ENCODE measurements around the gene SLC38A1. TPM values are rescaled to one million over a fixed set of nuclear protein-coding genes. Genes with fewer than 3 reads are reported as not detected.

SLC38A1 gene
- polyA plus RNA-seq, 1 of the 3 experiments (the other 2 are of a cell fraction) = 20.7 TPM

- POLR2A ChIA-PET = no interaction called here
- no peaks in the 10 kb centered on the region for H3K79me2 ChIP-seq (ENCODE audit: insufficient read depth)
- no peak overlapping the region for H2AFZ ChIP-seq (ENCODE audit: low read depth)
- no peaks in the 10 kb centered on the region for H3K27me3 ChIP-seq (ENCODE audit: insufficient read depth)
- no peak for DNase-seq
- H3K4me3 ChIP-seq (ENCODE audit: low read depth in 2 of 2, low read length in 1 of 2) = no peak overlapping the region
- peaks cover 68 to 79% of the 10 kb centered on the region in 2 experiments for H3K36me3 ChIP-seq (replicated peaks in 1 of 2; ENCODE audit: control insufficient read depth in 1 of 2, insufficient read depth in 2 of 2, low read length in 1 of 2)
- H4K20me1 ChIP-seq (ENCODE audit: insufficient read depth) = no peaks in the 10 kb centered on the region
- H3K9me2 ChIP-seq = no peaks in the 10 kb centered on the region
- H3K4me2 ChIP-seq = no peak overlapping the region
- H3F3A ChIP-seq (replicated peaks; ENCODE audit: insufficient read depth) = no peaks in the 10 kb centered on the region
- CTCF ChIA-PET = interaction anchor here (0.9 to 1.0 kb wide), 2 partner anchors 47 to 55 kb away, joined by 3 to 4 read pairs; no protein-coding TSS in a partner anchor
- TF ChIP-seq NRF1 (IDR thresholded peaks at IDR 0.05; ENCODE audit: low read depth, low read length) = no peak
- TF ChIP-seq YY1 (IDR thresholded peaks at IDR 0.05; ENCODE audit: low read depth) = no peak
- no peak for TF ChIP-seq SMC3 (IDR thresholded peaks at IDR 0.05; ENCODE audit: low read depth, low read length)
- no peak for TF ChIP-seq MXI1 (IDR thresholded peaks at IDR 0.05; ENCODE audit: low read depth, low read length)
- no peak for TF ChIP-seq TEAD4 (IDR thresholded peaks at IDR 0.05; ENCODE audit: borderline replicate concordance, insufficient read depth)
- no peak for TF ChIP-seq JUND (IDR thresholded peaks at IDR 0.05)
- TF ChIP-seq EZH2phosphoT487 (IDR thresholded peaks at IDR 0.05; ENCODE audit: borderline replicate concordance, low read depth) = no peak
- no peaks in the 10 kb centered on the region for H3K9me3 ChIP-seq
- H3K9ac ChIP-seq = no peak overlapping the region
- peaks cover 6% of the 10 kb centered on the region in 2 experiments; a peak in 3 of 4 replicates for H3K4me1 ChIP-seq (ENCODE audit: control insufficient read depth in 1 of 2, insufficient read depth in 2 of 2, low read depth in 1 of 2, low read length in 1 of 2)
- H3K27ac ChIP-seq (ENCODE audit: low read depth in 2 of 2, low read length in 1 of 2) = no peak overlapping the region; a peak in 1 of 4 replicates
Observed at GRCh38 chr12:46208370-46208769, 60.5 kb downstream of the SLC38A1 start.

- H3K27me3 ChIP-seq (ENCODE audit: insufficient read depth) = no peaks in the 10 kb centered on the region
- H2AFZ ChIP-seq (ENCODE audit: low read depth) = no peak overlapping the region
- peaks cover 6% of the 10 kb centered on the region in 2 experiments; a peak in 3 of 4 replicates for H3K4me1 ChIP-seq (ENCODE audit: control insufficient read depth in 1 of 2, insufficient read depth in 2 of 2, low read depth in 1 of 2, low read length in 1 of 2)
- ChIA-PET CTCF (interaction anchor here (0.9 kb wide), 1 partner anchor 12 kb away, joined by 4 read pairs; no protein-coding TSS in a partner anchor), POLR2A (no interaction called here)
- no peak overlapping the region for H3K4me2 ChIP-seq
- H3K9me2 ChIP-seq = no peaks in the 10 kb centered on the region
- no peak for DNase-seq
- no peak overlapping the region for H3K27ac ChIP-seq (ENCODE audit: low read depth in 2 of 2, low read length in 1 of 2)
- no peak for TF ChIP-seq RAD21 (IDR thresholded peaks at IDR 0.05; ENCODE audit: low read length)
- no peak for TF ChIP-seq CHD2 (IDR thresholded peaks at IDR 0.05; ENCODE audit: low read length, partially characterized antibody)
- no peak for TF ChIP-seq USF1 (IDR thresholded peaks at IDR 0.05; ENCODE audit: borderline replicate concordance, low read depth)
- TF ChIP-seq TEAD4 (IDR thresholded peaks at IDR 0.05; ENCODE audit: borderline replicate concordance, insufficient read depth) = no peak
- no peak for TF ChIP-seq REST (IDR thresholded peaks at IDR 0.05; ENCODE audit: low read depth, low read length)
- TF ChIP-seq POLR2AphosphoS5 (IDR thresholded peaks at IDR 0.05; ENCODE audit: low read depth, low read length) = no peak
- no peak for TF ChIP-seq RFX5 (IDR thresholded peaks at IDR 0.05; ENCODE audit: low read length)
- TF ChIP-seq TAF1 (IDR thresholded peaks at IDR 0.05; ENCODE audit: borderline replicate concordance, low read depth, low read length) = no peak
- TF ChIP-seq NFIC (IDR thresholded peaks at IDR 0.05; ENCODE audit: borderline replicate concordance) = no peak
- no peak for TF ChIP-seq MXI1 (IDR thresholded peaks at IDR 0.05; ENCODE audit: low read depth, low read length)
- TF ChIP-seq GABPA (IDR thresholded peaks at IDR 0.05; ENCODE audit: low read depth) = no peak
- no peak for TF ChIP-seq MAX (IDR thresholded peaks at IDR 0.05; ENCODE audit: low read depth)
- no peak for TF ChIP-seq SMC3 (IDR thresholded peaks at IDR 0.05; ENCODE audit: low read depth, low read length)
- TF ChIP-seq JUND (IDR thresholded peaks at IDR 0.05) = no peak
- TF ChIP-seq TCF12 (IDR thresholded peaks at IDR 0.05) = no peak
- no peak for TF ChIP-seq EZH2phosphoT487 (IDR thresholded peaks at IDR 0.05; ENCODE audit: borderline replicate concordance, low read depth)
- no peak for TF ChIP-seq EP300 (IDR thresholded peaks at IDR 0.05; ENCODE audit: borderline replicate concordance in 1 of 2, low read depth in 1 of 2, low read length in 1 of 2)
- TF ChIP-seq RCOR1 (IDR thresholded peaks at IDR 0.05; ENCODE audit: low read length) = no peak
- H3K9ac ChIP-seq = no peak overlapping the region
- no peaks in the 10 kb centered on the region for H3K79me2 ChIP-seq (ENCODE audit: insufficient read depth)
- H3K9me3 ChIP-seq = no peaks in the 10 kb centered on the region
- no peaks in the 10 kb centered on the region for H4K20me1 ChIP-seq (ENCODE audit: insufficient read depth)
- no peaks in the 10 kb centered on the region for H3F3A ChIP-seq (replicated peaks; ENCODE audit: insufficient read depth)
- peaks cover 69 to 81% of the 10 kb centered on the region in 2 experiments for H3K36me3 ChIP-seq (replicated peaks in 1 of 2; ENCODE audit: control insufficient read depth in 1 of 2, insufficient read depth in 2 of 2, low read length in 1 of 2)
- no peak overlapping the region for H3K4me3 ChIP-seq (ENCODE audit: low read depth in 2 of 2, low read length in 1 of 2)
Observed at GRCh38 chr12:46207644-46208043, 61.2 kb downstream of the SLC38A1 start.

Measured in SK-N-SH (cell line).